Measurements from ENCODE around the gene PLEKHA8.

- TF ChIP-seq, protein P1, sequence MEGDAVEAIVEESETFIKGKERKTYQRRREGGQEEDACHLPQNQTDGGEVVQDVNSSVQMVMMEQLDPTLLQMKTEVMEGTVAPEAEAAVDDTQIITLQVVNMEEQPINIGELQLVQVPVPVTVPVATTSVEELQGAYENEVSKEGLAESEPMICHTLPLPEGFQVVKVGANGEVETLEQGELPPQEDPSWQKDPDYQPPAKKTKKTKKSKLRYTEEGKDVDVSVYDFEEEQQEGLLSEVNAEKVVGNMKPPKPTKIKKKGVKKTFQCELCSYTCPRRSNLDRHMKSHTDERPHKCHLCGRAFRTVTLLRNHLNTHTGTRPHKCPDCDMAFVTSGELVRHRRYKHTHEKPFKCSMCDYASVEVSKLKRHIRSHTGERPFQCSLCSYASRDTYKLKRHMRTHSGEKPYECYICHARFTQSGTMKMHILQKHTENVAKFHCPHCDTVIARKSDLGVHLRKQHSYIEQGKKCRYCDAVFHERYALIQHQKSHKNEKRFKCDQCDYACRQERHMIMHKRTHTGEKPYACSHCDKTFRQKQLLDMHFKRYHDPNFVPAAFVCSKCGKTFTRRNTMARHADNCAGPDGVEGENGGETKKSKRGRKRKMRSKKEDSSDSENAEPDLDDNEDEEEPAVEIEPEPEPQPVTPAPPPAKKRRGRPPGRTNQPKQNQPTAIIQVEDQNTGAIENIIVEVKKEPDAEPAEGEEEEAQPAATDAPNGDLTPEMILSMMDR (IDR thresholded peaks at IDR 0.05) = no peak
- no peak for TF ChIP-seq POLR2A (IDR thresholded peaks at IDR 0.05)
Observed at GRCh38 chr7:30080818-30081217, 52.6 kb downstream of the PLEKHA8 start.
